Body of pancreas (tissue), 4 donors: ENCODE data around the gene KIF26A.

Experiments
- POLR2A ChIP-seq, 3 donors: fragments of 450-650 bp; IDR thresholded peaks; one replicate each; pipeline ENCODE4 v1.6.1; 2016; ENCODE audit warnings: antibody characterized with exemption in 3 of 3, mild to moderate bottlenecking in 2 of 3
- TF ChIP-seq, protein P1 (sequence below), 7 experiments: fragments of 450-650 bp in 4 of 7; fragments of 200-600 bp in 3 of 7; sonication (generic) in 3 of 7; IDR thresholded peaks; one replicate each; pipeline ENCODE4 v1.5.1; 2016 to 2019; ENCODE audit warnings: antibody characterized with exemption in 7 of 7

DNA sequence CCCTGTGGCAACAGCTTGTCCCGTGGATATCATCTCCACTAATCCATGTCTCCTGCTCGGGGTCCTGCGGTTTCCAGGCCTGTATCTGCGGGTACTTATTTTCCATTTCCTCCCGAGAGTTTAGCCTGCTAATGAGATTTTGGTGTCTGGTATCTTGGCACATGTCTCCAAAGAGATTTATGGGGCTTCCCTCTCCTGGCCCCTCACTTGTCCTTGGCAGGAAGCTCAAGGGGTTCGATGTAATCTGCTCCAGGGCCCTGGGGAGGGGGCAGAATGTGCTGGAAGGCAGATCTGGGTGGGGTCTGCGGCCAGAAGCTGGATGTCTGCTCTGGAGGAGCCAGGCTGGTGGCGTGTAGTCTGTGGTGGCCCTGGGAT is 85.7 kb downstream of the KIF26A start:
- TF ChIP-seq, protein P1, sequence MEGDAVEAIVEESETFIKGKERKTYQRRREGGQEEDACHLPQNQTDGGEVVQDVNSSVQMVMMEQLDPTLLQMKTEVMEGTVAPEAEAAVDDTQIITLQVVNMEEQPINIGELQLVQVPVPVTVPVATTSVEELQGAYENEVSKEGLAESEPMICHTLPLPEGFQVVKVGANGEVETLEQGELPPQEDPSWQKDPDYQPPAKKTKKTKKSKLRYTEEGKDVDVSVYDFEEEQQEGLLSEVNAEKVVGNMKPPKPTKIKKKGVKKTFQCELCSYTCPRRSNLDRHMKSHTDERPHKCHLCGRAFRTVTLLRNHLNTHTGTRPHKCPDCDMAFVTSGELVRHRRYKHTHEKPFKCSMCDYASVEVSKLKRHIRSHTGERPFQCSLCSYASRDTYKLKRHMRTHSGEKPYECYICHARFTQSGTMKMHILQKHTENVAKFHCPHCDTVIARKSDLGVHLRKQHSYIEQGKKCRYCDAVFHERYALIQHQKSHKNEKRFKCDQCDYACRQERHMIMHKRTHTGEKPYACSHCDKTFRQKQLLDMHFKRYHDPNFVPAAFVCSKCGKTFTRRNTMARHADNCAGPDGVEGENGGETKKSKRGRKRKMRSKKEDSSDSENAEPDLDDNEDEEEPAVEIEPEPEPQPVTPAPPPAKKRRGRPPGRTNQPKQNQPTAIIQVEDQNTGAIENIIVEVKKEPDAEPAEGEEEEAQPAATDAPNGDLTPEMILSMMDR (IDR thresholded peaks at IDR 0.05), result no peak
- no peak for TF ChIP-seq POLR2A (IDR thresholded peaks at IDR 0.05)
